Prostate gland (tissue), 2 donors: Measurements from ENCODE around the gene CDYL.

Experiments used
- POLR2A ChIP-seq: fragments of 450-650 bp; IDR thresholded peaks from one replicate; pipeline ENCODE4 v1.6.1; 2016; ENCODE audit warnings: antibody characterized with exemption, mild to moderate bottlenecking
- TF ChIP-seq, protein P1 (sequence below), 4 experiments: fragments of 200-600 bp in 2 of 4; fragments of 450-650 bp in 2 of 4; sonication (generic) in 2 of 4; IDR thresholded peaks; 1 replicate in 3 of 4; 2 replicates in 1 of 4; pipeline ENCODE4 v1.5.1; 2016 to 2019; ENCODE audit warnings: antibody characterized with exemption in 4 of 4, mild to moderate bottlenecking in 2 of 4, moderate library complexity in 2 of 4

DNA sequence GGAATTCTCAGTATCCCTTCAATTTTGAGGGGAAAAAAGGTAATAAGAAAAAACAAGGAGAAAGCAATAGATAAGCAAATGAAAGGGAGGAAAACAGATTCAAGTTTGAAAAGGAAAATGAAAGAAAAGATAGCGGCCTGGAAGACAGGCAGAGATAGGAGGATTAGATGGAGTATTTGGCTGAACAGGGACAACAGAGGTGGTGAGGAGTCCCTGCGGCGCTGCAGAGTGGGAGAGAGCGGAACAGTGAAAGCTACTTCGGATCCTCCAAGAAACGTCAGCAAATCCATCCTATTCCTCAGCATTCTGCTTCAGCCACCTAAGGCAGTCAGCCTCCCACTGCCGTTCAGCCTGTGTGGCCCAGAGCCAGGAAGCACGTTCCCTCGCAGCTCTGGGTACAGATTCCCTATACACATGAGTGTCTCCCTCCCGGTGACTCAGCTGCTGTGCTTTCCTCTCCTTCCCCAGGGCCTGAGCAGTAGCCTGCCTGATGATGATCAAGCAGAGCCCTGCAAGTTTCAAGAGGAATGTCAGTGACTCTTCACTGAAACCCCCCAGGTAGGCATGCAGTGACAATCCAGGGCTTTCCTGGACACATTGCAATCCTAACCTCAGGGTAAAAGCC is 43.4 kb upstream of the CDYL start:
- no peak for TF ChIP-seq POLR2A
- TF ChIP-seq, protein P1, sequence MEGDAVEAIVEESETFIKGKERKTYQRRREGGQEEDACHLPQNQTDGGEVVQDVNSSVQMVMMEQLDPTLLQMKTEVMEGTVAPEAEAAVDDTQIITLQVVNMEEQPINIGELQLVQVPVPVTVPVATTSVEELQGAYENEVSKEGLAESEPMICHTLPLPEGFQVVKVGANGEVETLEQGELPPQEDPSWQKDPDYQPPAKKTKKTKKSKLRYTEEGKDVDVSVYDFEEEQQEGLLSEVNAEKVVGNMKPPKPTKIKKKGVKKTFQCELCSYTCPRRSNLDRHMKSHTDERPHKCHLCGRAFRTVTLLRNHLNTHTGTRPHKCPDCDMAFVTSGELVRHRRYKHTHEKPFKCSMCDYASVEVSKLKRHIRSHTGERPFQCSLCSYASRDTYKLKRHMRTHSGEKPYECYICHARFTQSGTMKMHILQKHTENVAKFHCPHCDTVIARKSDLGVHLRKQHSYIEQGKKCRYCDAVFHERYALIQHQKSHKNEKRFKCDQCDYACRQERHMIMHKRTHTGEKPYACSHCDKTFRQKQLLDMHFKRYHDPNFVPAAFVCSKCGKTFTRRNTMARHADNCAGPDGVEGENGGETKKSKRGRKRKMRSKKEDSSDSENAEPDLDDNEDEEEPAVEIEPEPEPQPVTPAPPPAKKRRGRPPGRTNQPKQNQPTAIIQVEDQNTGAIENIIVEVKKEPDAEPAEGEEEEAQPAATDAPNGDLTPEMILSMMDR (IDR thresholded peaks at IDR 0.05): no peak
